Activated naive CD8-positive, alpha-beta T cell treated with anti-CD3 and anti-CD28 coated beads, Interleukin-2, amount 50 U/mL, for 24 hours (primary cell): ENCODE results near the gene CSH2.
"Not testable (repeated sequence)": the region's sequence is repeated elsewhere in the genome, so short reads cannot be mapped to it uniquely, and the experiment has no call there.

ENCODE experiments used
- ATAC-seq: fragments of 150-1000 bp; cut with Tn5 transposase; one replicate; pipeline ENCODE4 v1.10.0; 2021
- DNase-seq: peaks from one replicate; pipeline ENCODE4 v3.0.0; 2021
- H3K27ac Mint-ChIP-seq: one replicate; pipeline ENCODE4 v1.8.0; 2021; ENCODE audit warnings: mild to moderate bottlenecking, mixed read lengths
- H3K27me3 Mint-ChIP-seq: one replicate; pipeline ENCODE4 v1.8.0; 2021; ENCODE audit warnings: mixed read lengths
- H3K36me3 Mint-ChIP-seq: one replicate; pipeline ENCODE4 v1.8.0; 2021; ENCODE audit warnings: low read depth, mixed read lengths
- H3K4me1 Mint-ChIP-seq: one replicate; pipeline ENCODE4 v1.8.0; 2021; ENCODE audit warnings: mixed read lengths
- H3K4me3 Mint-ChIP-seq: one replicate; pipeline ENCODE4 v1.8.0; 2021; ENCODE audit warnings: mild to moderate bottlenecking, moderate library complexity, mixed read lengths
- H3K9me3 Mint-ChIP-seq: one replicate; pipeline ENCODE4 v1.8.0; 2021; ENCODE audit warnings: mixed read lengths

Gene CSH2

GRCh38 chr17:63909586-63909985 is 36.1 kb upstream of the CSH2 start:
- H3K27ac Mint-ChIP-seq, H3K4me3 Mint-ChIP-seq, H3K4me1 Mint-ChIP-seq, DNase-seq, H3K27me3 Mint-ChIP-seq, H3K36me3 Mint-ChIP-seq, ATAC-seq, H3K9me3 Mint-ChIP-seq: not testable (repeated sequence)

DNA sequence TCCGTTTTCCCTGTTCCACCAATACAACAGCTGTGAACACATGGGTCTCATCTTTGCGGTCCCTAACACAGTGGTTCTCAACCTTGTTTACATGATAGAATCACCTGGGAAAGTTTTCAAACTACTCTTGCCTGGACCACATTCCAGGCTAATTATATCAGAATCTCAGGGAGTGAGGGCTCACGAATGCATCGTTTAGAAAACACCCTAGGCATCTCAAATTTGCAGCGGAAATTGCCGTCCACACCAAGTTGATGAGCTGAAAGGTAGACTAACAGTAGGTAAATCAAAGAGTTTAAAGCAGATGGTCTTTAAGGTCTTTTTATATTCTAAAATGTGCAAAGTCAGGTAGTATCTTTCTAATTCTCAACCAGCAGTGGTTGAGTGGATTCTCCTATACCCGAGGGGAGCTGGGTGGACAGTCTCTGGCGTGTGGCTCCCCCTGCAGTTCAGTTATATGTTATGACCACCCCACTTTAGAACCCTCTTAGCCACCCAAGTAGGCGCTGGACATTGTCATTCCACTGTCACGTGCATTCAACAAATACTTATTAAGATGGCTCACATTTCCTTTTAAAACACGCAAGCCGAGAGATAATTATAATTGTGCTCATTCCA is 33.8 kb upstream of the CSH2 start:
- not testable (repeated sequence) for ATAC-seq, H3K9me3 Mint-ChIP-seq, H3K27me3 Mint-ChIP-seq, DNase-seq, H3K36me3 Mint-ChIP-seq, H3K4me1 Mint-ChIP-seq, H3K4me3 Mint-ChIP-seq, H3K27ac Mint-ChIP-seq

DNA sequence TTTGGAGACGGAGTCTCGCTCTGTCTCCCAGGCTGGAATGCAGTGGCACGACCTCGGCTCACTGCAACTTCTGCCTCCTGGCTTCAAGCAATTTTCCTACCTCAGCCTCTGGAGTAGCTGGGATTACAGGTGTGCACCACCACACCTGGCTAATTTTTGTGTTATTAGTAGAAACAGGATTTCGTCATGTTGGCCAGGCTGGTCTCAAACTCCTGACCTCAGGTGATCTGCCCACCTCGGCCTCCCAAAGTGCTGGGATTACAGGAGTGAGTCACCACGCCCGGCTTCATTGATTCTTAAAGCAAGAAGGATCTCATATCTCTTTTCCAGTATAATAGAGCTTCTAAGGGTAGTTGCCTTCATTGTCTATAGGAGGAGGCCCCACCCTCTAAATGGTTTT is 31.3 kb upstream of the CSH2 start:
- not testable (repeated sequence) for H3K4me1 Mint-ChIP-seq, DNase-seq, H3K4me3 Mint-ChIP-seq, H3K36me3 Mint-ChIP-seq, H3K27ac Mint-ChIP-seq, H3K9me3 Mint-ChIP-seq, H3K27me3 Mint-ChIP-seq, ATAC-seq

- H3K27ac Mint-ChIP-seq = peak overlapping the region; percentile 62
- H3K27me3 Mint-ChIP-seq, H3K36me3 Mint-ChIP-seq, H3K4me3 Mint-ChIP-seq, DNase-seq, H3K9me3 Mint-ChIP-seq: not testable (repeated sequence)
- H3K4me1 Mint-ChIP-seq = peaks cover 12% of the 10 kb centered on the region
- peak; percentile 64 for ATAC-seq
Observed at GRCh38 chr17:63903787-63904201, 30.3 kb upstream of the CSH2 start.

DNA sequence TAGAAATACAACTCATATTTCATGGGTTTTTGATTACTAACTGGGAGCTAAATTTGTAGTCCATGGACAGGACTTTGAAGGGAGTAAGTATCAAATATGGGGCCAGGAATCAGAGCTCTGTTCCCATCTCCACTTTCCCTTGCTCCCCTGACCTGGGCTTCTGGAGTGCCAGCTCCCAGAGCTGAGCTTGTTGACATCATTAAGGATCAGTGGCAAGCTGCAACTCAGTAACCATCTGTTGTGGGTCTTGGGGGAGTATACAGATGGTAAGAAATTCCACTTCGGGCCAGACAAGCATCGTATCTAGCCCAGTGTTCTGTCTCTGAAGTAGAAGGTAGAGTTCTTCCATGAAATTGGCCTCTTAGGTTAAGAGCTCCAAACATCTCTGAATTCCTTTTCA is 28.5 kb upstream of the CSH2 start:
- not testable (repeated sequence) for H3K9me3 Mint-ChIP-seq, H3K27ac Mint-ChIP-seq, ATAC-seq, DNase-seq, H3K27me3 Mint-ChIP-seq, H3K4me3 Mint-ChIP-seq, H3K36me3 Mint-ChIP-seq
- H3K4me1 Mint-ChIP-seq = peaks cover 12% of the 10 kb centered on the region

DNA sequence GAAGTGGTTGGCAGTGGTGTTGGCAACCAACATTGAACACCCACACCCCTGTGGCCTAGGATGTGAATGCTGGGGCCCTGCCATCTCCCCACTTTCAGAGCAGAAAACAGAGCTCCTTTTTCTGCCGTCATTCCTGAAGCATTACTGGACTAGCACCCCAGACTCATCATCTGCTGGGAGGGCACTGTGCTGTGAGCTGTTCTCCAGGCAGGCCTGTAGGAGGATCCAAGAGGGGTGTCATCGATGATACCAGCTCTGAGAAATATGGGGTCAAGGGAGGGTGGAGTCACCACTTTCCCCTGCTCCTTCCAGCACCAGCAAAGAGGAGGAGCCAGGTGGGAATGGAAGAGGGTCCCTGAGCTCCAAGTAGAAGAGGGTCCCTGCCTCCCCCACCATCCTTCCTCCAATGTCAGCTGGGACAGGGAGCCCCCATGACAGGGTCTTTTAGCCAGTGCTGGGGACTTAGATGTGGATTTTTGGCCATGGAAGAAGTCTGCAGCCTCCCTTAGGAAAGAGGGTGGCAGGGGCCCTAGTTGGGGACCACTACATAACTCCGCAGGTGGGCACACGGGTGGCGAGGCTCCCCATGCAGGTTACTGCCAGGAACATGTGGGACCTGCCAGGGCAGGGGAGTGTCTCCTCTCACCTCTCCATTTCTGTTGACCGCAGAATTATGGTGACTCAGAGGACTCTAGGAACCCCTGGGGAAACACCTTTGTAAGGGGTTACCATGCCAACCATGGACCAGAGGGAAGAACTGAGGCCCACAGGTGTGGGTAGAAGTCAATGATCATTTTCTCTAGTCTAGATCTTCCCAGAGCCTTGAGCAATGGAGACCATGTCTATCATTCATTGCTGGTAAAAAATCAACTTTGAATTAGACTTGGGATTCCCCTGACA is 25.7 kb upstream of the CSH2 start:
- DNase-seq, H3K4me3 Mint-ChIP-seq, H3K9me3 Mint-ChIP-seq, H3K36me3 Mint-ChIP-seq, H3K27ac Mint-ChIP-seq, H3K27me3 Mint-ChIP-seq: not testable (repeated sequence)
- peak; percentile 77 for ATAC-seq
- H3K4me1 Mint-ChIP-seq = peaks cover 12% of the 10 kb centered on the region

- not testable (repeated sequence) for H3K36me3 Mint-ChIP-seq, H3K9me3 Mint-ChIP-seq, ATAC-seq
Observed at GRCh38 chr17:63896524-63897354, 23.3 kb upstream of the CSH2 start, which contains the start of gene CSH1. Gene CSH1, minus strand, starts transcription at chr17:63896574. Its CDS starts 63 bp downstream, at chr17:63896511.

DNA sequence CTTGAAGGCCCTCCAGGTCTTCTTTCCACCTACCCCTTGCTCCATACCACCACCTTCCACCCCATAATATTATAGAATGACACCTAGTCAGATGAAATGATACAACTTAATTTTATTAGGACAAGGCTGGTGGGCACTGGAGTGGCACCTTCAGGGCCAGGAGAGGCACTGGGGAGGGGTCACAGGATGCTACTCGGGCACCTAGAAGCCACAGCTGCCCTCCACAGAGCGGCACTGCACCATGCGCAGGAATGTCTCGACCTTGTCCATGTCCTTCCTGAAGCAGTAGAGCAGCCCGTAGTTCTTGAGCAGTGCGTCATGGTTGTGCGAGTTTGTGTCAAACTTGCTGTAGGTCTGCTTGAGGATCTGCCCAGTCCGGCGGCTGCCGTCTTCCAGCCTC is 21.3 kb upstream of the CSH2 start:
- not testable (repeated sequence) for H3K27me3 Mint-ChIP-seq, H3K4me1 Mint-ChIP-seq, H3K36me3 Mint-ChIP-seq, H3K4me3 Mint-ChIP-seq, ATAC-seq, H3K27ac Mint-ChIP-seq, H3K9me3 Mint-ChIP-seq, DNase-seq

More at GRCh38 chr17:63896524-63897354, 23.3 kb upstream of the CSH2 start, which contains the start of gene CSH1:
- H3K27me3 Mint-ChIP-seq, H3K27ac Mint-ChIP-seq, DNase-seq, H3K4me3 Mint-ChIP-seq, H3K4me1 Mint-ChIP-seq: not testable (repeated sequence)

DNA sequence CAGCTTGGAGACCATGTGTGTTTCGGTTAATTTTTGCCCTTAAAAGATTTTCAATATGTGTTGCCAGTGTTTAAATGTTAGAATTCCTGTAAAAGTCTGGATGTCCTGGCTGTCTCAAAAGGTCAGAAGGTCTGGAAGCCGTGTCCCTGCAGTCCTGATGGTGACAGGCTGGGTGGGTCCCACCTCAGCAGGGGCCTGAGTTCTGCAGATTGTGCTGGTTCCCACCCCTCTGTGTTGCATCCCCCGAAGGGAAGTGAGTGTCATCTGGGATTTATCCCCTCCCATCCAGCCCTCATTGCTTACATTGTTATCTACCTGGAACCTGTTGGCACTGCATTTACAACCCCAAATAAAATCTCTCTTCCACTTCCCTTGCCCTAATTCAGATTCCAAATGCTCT is 20.5 kb upstream of the CSH2 start:
- not testable (repeated sequence) for H3K27ac Mint-ChIP-seq, H3K36me3 Mint-ChIP-seq, DNase-seq, H3K27me3 Mint-ChIP-seq, H3K4me3 Mint-ChIP-seq, ATAC-seq, H3K9me3 Mint-ChIP-seq, H3K4me1 Mint-ChIP-seq

GRCh38 chr17:63892316-63893037 is 19.0 kb upstream of the CSH2 start:
- H3K27ac Mint-ChIP-seq, H3K9me3 Mint-ChIP-seq, H3K4me3 Mint-ChIP-seq, H3K4me1 Mint-ChIP-seq, H3K27me3 Mint-ChIP-seq, H3K36me3 Mint-ChIP-seq, DNase-seq, ATAC-seq: not testable (repeated sequence)

- H3K27ac Mint-ChIP-seq, H3K4me3 Mint-ChIP-seq, H3K27me3 Mint-ChIP-seq, DNase-seq, H3K4me1 Mint-ChIP-seq, H3K9me3 Mint-ChIP-seq, H3K36me3 Mint-ChIP-seq: not testable (repeated sequence)
- ATAC-seq = peak; percentile 66
Observed at GRCh38 chr17:63889026-63889848, 15.8 kb upstream of the CSH2 start.

- not testable (repeated sequence) for H3K27ac Mint-ChIP-seq, H3K27me3 Mint-ChIP-seq, H3K4me3 Mint-ChIP-seq, H3K4me1 Mint-ChIP-seq, H3K36me3 Mint-ChIP-seq, H3K9me3 Mint-ChIP-seq, ATAC-seq, DNase-seq
Observed at GRCh38 chr17:63885119-63885518, 11.6 kb upstream of the CSH2 start.

- H3K36me3 Mint-ChIP-seq, H3K9me3 Mint-ChIP-seq, DNase-seq, H3K27ac Mint-ChIP-seq, H3K4me3 Mint-ChIP-seq, ATAC-seq, H3K27me3 Mint-ChIP-seq, H3K4me1 Mint-ChIP-seq: not testable (repeated sequence)
Observed at GRCh38 chr17:63882626-63883126, 9.2 kb upstream of the CSH2 start.
